Measurements from ENCODE around the gene PREP.

Gene PREP

GRCh38 chr6:105336986-105337385 is 65.9 kb downstream of the PREP start:
- no peak overlapping the region for H3K4me3 ChIP-seq (ENCODE audit: low read length)
- no peak overlapping the region for H3K4me2 ChIP-seq (ENCODE audit: low read length)
- no peaks in the 10 kb centered on the region for H3K9me3 ChIP-seq (replicated peaks; ENCODE audit: low read length)
- H3K36me3 ChIP-seq (ENCODE audit: insufficient read depth, low read length): peaks cover 4% of the 10 kb centered on the region
- no peaks in the 10 kb centered on the region for H3K27me3 ChIP-seq (ENCODE audit: control insufficient read depth, insufficient read depth, low read length)
- H3K9ac ChIP-seq (ENCODE audit: low read depth, low read length): no peak overlapping the region
- no peaks in the 10 kb centered on the region for H3K4me1 ChIP-seq (ENCODE audit: control insufficient read depth, insufficient read depth, low read length)

DNA sequence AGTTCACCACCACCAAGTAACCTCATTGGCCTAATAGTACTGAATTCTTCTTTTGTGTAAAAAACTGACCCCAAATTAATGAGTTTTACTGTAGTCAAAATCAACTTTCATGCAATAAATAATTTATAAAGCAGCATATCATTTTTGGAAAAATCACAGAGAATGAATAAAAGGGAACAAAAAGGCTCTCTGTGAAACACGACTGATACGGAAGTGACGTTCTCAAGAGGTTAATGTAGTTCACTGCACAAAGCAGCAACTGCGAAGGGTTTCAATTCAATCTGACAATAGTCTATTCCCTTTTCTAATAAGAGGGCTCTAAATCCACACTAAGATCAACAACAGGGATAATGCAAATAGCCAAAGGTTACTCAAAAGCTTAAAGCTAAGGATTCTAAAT is 70.3 kb downstream of the PREP start:
- H3K4me1 ChIP-seq (ENCODE audit: control insufficient read depth, insufficient read depth, low read length): peaks cover 4% of the 10 kb centered on the region
- no peaks in the 10 kb centered on the region for H3K27me3 ChIP-seq (ENCODE audit: control insufficient read depth, insufficient read depth, low read length)
- H3K4me3 ChIP-seq (ENCODE audit: low read length): no peak overlapping the region
- no peak overlapping the region for H3K4me2 ChIP-seq (ENCODE audit: low read length)
- H3K36me3 ChIP-seq (ENCODE audit: insufficient read depth, low read length): peaks cover 17% of the 10 kb centered on the region
- H3K9ac ChIP-seq (ENCODE audit: low read depth, low read length): no peak overlapping the region
- no peaks in the 10 kb centered on the region for H3K9me3 ChIP-seq (replicated peaks; ENCODE audit: low read length)

GRCh38 chr6:105331927-105332326 is 71.0 kb downstream of the PREP start:
- Histone ChIP-seq H3K4me3 (ENCODE audit: low read length) (no peak overlapping the region), H3K4me1 (ENCODE audit: control insufficient read depth, insufficient read depth, low read length) (peaks cover 10% of the 10 kb centered on the region), H3K4me2 (ENCODE audit: low read length) (no peak overlapping the region), H3K27me3 (ENCODE audit: control insufficient read depth, insufficient read depth, low read length) (no peaks in the 10 kb centered on the region), H3K36me3 (ENCODE audit: insufficient read depth, low read length) (peaks cover 17% of the 10 kb centered on the region), H3K9ac (ENCODE audit: low read depth, low read length) (no peak overlapping the region), H3K9me3 (replicated peaks; ENCODE audit: low read length) (no peaks in the 10 kb centered on the region)

GRCh38 chr6:105330913-105331312 is 72.0 kb downstream of the PREP start:
- Histone ChIP-seq H3K27me3 (ENCODE audit: control insufficient read depth, insufficient read depth, low read length) (no peaks in the 10 kb centered on the region), H3K36me3 (ENCODE audit: insufficient read depth, low read length) (peaks cover 17% of the 10 kb centered on the region), H3K9ac (ENCODE audit: low read depth, low read length) (no peak overlapping the region), H3K4me2 (ENCODE audit: low read length) (no peak overlapping the region), H3K9me3 (replicated peaks; ENCODE audit: low read length) (no peaks in the 10 kb centered on the region), H3K4me1 (ENCODE audit: control insufficient read depth, insufficient read depth, low read length) (peaks cover 21% of the 10 kb centered on the region), H3K4me3 (ENCODE audit: low read length) (no peak overlapping the region)

DNA sequence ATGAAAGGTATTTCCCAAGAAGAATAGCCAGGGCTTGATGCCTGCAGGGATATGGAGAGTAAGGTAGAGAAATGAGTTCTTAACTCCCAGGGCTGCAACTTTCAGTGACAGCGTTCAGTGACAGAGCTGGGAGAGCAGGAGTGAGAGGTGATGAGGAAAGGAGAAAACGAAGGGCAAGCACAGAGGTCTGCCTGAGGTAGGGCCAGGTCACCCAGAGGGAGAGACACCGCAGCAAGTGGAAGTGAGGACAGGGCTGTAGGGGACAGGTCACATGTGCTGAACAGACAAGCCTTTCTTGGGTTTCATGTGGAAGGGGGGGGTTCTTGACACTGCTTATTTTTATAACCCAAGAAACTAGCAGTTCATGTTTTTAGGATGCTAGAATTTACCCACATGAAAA is 72.5 kb downstream of the PREP start:
- no peak overlapping the region for H3K4me2 ChIP-seq (ENCODE audit: low read length)
- H3K36me3 ChIP-seq (ENCODE audit: insufficient read depth, low read length): peaks cover 17% of the 10 kb centered on the region
- H3K4me1 ChIP-seq (ENCODE audit: control insufficient read depth, insufficient read depth, low read length): peaks cover 24% of the 10 kb centered on the region
- no peaks in the 10 kb centered on the region for H3K27me3 ChIP-seq (ENCODE audit: control insufficient read depth, insufficient read depth, low read length)
- H3K9ac ChIP-seq (ENCODE audit: low read depth, low read length): no peak overlapping the region
- no peak overlapping the region for H3K4me3 ChIP-seq (ENCODE audit: low read length)
- no peaks in the 10 kb centered on the region for H3K9me3 ChIP-seq (replicated peaks; ENCODE audit: low read length)

GRCh38 chr6:105326833-105327770 is 75.8 kb downstream of the PREP start:
- H3K4me1 ChIP-seq (ENCODE audit: control insufficient read depth, insufficient read depth, low read length): peaks cover 38% of the 10 kb centered on the region
- no peaks in the 10 kb centered on the region for H3K27me3 ChIP-seq (ENCODE audit: control insufficient read depth, insufficient read depth, low read length)
- H3K4me3 ChIP-seq (ENCODE audit: low read length): no peak overlapping the region
- no peak overlapping the region for H3K9ac ChIP-seq (ENCODE audit: low read depth, low read length)
- H3K36me3 ChIP-seq (ENCODE audit: insufficient read depth, low read length): peaks cover 26% of the 10 kb centered on the region
- H3K9me3 ChIP-seq (replicated peaks; ENCODE audit: low read length): no peaks in the 10 kb centered on the region
- H3K4me2 ChIP-seq (ENCODE audit: low read length): peak overlapping the region; percentile 2

- H3K9ac ChIP-seq (ENCODE audit: low read depth, low read length): no peak overlapping the region
- no peak overlapping the region for H3K4me3 ChIP-seq (ENCODE audit: low read length)
- no peak overlapping the region for H3K4me2 ChIP-seq (ENCODE audit: low read length)
- no peaks in the 10 kb centered on the region for H3K27me3 ChIP-seq (ENCODE audit: control insufficient read depth, insufficient read depth, low read length)
- peaks cover 38% of the 10 kb centered on the region for H3K4me1 ChIP-seq (ENCODE audit: control insufficient read depth, insufficient read depth, low read length)
- no peaks in the 10 kb centered on the region for H3K9me3 ChIP-seq (replicated peaks; ENCODE audit: low read length)
- H3K36me3 ChIP-seq (ENCODE audit: insufficient read depth, low read length): peaks cover 26% of the 10 kb centered on the region
Measured at GRCh38 chr6:105326216-105326615, 76.7 kb downstream of the PREP start.

DNA sequence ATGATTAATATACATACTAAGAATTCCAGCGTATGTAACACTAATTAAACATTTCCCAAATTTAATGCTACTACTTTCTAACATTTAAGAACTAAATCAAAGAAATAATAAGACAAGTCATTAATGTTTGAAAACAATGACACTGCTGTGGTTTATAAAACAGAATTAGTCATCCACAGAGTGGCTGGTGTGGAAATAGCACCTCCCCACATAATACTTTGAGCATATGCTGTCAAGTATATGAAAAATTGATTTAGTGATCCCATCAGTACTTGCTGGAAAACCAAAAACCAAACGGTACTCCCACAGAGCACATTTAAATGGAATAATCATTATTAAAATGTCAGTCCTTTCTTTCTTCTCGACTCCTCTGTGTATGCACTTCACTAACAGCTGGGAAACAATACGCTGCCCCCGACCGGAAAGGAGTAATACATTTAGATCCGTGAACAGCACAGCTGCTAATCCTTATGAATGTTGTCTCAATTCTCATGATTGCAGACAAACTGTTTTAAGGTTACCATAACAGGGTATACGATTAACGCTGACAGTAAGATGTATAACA is 78.4 kb downstream of the PREP start:
- peaks cover 20% of the 10 kb centered on the region for H3K36me3 ChIP-seq (ENCODE audit: insufficient read depth, low read length)
- H3K27me3 ChIP-seq (ENCODE audit: control insufficient read depth, insufficient read depth, low read length): no peaks in the 10 kb centered on the region
- no peak overlapping the region for H3K4me3 ChIP-seq (ENCODE audit: low read length)
- H3K4me1 ChIP-seq (ENCODE audit: control insufficient read depth, insufficient read depth, low read length): peaks cover 41% of the 10 kb centered on the region
- no peak overlapping the region for H3K4me2 ChIP-seq (ENCODE audit: low read length)
- H3K9ac ChIP-seq (ENCODE audit: low read depth, low read length): no peak overlapping the region
- no peaks in the 10 kb centered on the region for H3K9me3 ChIP-seq (replicated peaks; ENCODE audit: low read length)

GRCh38 chr6:105322499-105323225 is 80.2 kb downstream of the PREP start:
- Histone ChIP-seq H3K9ac (ENCODE audit: low read depth, low read length) (no peak overlapping the region), H3K4me3 (ENCODE audit: low read length) (no peak overlapping the region), H3K9me3 (replicated peaks; ENCODE audit: low read length) (no peaks in the 10 kb centered on the region), H3K36me3 (ENCODE audit: insufficient read depth, low read length) (peaks cover 17% of the 10 kb centered on the region), H3K4me2 (ENCODE audit: low read length) (no peak overlapping the region), H3K27me3 (ENCODE audit: control insufficient read depth, insufficient read depth, low read length) (no peaks in the 10 kb centered on the region), H3K4me1 (ENCODE audit: control insufficient read depth, insufficient read depth, low read length) (peaks cover 49% of the 10 kb centered on the region)

GRCh38 chr6:105321728-105322127 is 81.2 kb downstream of the PREP start:
- Histone ChIP-seq H3K27me3 (ENCODE audit: control insufficient read depth, insufficient read depth, low read length) (no peaks in the 10 kb centered on the region), H3K9ac (ENCODE audit: low read depth, low read length) (no peak overlapping the region), H3K4me3 (ENCODE audit: low read length) (no peak overlapping the region), H3K36me3 (ENCODE audit: insufficient read depth, low read length) (peaks cover 21% of the 10 kb centered on the region), H3K4me2 (ENCODE audit: low read length) (no peak overlapping the region), H3K4me1 (ENCODE audit: control insufficient read depth, insufficient read depth, low read length) (peaks cover 39% of the 10 kb centered on the region), H3K9me3 (replicated peaks; ENCODE audit: low read length) (no peaks in the 10 kb centered on the region)

GRCh38 chr6:105321207-105321606 is 81.7 kb downstream of the PREP start:
- Histone ChIP-seq H3K9ac (ENCODE audit: low read depth, low read length) (no peak overlapping the region), H3K36me3 (ENCODE audit: insufficient read depth, low read length) (peaks cover 23% of the 10 kb centered on the region), H3K4me2 (ENCODE audit: low read length) (no peak overlapping the region), H3K4me3 (ENCODE audit: low read length) (no peak overlapping the region), H3K9me3 (replicated peaks; ENCODE audit: low read length) (no peaks in the 10 kb centered on the region), H3K27me3 (ENCODE audit: control insufficient read depth, insufficient read depth, low read length) (no peaks in the 10 kb centered on the region), H3K4me1 (ENCODE audit: control insufficient read depth, insufficient read depth, low read length) (peaks cover 34% of the 10 kb centered on the region)

Data from skeletal muscle satellite cell (primary cell).